Sigmoid colon (tissue), 4 donors: Measurements from ENCODE around the gene SPOPL.

Experiments used
- CTCF ChIP-seq, 4 experiments: fragments of 450-650 bp in 3 of 4; fragments of 200-600 bp in 1 of 4; IDR thresholded peaks; one replicate each; pipeline ENCODE4 v1.5.1; 2016 to 2019; ENCODE audit warnings: antibody characterized with exemption in 4 of 4, mild to moderate bottlenecking in 3 of 4, moderate library complexity in 2 of 4
- EP300 ChIP-seq, 4 donors: sonication (generic); formaldehyde crosslinking; IDR thresholded peaks; one replicate each; pipeline ENCODE4 v1.6.1; 2017; ENCODE audit warnings: antibody characterized with exemption in 4 of 4
- POLR2AphosphoS5 ChIP-seq, 4 donors: sonication (generic); formaldehyde crosslinking; IDR thresholded peaks; one replicate each; pipeline ENCODE4 v1.6.1; 2017; ENCODE audit warnings: antibody characterized with exemption in 4 of 4

- no peak for TF ChIP-seq CTCF (IDR thresholded peaks at IDR 0.05)
- TF ChIP-seq EP300 (IDR thresholded peaks at IDR 0.05): no peak
- no peak for TF ChIP-seq POLR2AphosphoS5 (IDR thresholded peaks at IDR 0.05)
Measured at GRCh38 chr2:138521821-138522220, 20.3 kb downstream of the SPOPL start.
